Measurements from ENCODE around the gene KIAA1755.

Gene KIAA1755

DNA sequence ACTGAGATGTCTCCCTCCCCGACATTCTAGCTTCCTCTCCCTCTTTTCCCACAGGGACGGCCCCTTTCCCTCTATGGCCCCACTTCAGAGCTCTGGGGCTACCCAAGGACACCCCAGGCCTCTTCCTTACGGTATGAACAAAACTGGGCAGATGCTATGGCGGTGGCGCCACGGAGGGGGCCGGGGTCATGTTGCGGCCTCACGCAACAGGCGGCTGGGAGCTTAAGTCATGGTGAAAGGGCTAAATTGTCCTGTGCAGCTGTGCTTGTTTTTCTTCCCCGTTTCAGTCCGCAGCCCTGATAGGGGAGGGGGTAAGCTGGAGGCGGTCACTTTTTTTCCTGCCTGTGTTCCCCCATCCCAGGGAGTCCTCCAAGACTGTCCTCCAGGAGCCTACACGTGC, 17.6 kb upstream of the KIAA1755 start:
- no peak overlapping the region for H3K4me3 ChIP-seq (ENCODE audit: low read depth, low read length)
- TF ChIP-seq, protein P1, sequence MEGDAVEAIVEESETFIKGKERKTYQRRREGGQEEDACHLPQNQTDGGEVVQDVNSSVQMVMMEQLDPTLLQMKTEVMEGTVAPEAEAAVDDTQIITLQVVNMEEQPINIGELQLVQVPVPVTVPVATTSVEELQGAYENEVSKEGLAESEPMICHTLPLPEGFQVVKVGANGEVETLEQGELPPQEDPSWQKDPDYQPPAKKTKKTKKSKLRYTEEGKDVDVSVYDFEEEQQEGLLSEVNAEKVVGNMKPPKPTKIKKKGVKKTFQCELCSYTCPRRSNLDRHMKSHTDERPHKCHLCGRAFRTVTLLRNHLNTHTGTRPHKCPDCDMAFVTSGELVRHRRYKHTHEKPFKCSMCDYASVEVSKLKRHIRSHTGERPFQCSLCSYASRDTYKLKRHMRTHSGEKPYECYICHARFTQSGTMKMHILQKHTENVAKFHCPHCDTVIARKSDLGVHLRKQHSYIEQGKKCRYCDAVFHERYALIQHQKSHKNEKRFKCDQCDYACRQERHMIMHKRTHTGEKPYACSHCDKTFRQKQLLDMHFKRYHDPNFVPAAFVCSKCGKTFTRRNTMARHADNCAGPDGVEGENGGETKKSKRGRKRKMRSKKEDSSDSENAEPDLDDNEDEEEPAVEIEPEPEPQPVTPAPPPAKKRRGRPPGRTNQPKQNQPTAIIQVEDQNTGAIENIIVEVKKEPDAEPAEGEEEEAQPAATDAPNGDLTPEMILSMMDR (IDR thresholded peaks at IDR 0.05; ENCODE audit: insufficient read depth, low read depth, low read length, missing control alignments) = no peak
- no peak for DNase-seq (ENCODE audit: low read depth)

DNA sequence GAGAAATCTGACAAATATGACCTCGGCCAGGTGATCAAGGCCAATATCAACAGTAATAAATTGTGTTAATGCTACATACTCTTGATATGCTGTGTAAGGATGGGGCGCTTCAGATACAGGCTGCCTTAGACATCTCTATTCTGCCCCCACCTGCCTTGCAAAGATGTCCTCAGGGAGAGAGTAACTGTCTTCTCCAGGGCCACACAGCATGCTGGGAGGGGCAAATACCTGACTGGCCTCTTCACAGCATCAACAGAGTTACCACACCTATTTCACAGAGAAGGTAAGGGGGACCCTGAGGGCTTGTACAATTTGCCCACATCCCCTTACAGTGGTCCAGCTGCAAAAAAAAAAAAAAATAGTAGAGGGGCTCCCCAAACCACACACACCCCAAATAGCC, 17.2 kb upstream of the KIAA1755 start:
- no peak overlapping the region for H3K4me3 ChIP-seq (ENCODE audit: low read depth, low read length)
- DNase-seq (ENCODE audit: low read depth) = no peak
- TF ChIP-seq, protein P1 (IDR thresholded peaks at IDR 0.05; ENCODE audit: insufficient read depth, low read depth, low read length, missing control alignments) = no peak

DNA sequence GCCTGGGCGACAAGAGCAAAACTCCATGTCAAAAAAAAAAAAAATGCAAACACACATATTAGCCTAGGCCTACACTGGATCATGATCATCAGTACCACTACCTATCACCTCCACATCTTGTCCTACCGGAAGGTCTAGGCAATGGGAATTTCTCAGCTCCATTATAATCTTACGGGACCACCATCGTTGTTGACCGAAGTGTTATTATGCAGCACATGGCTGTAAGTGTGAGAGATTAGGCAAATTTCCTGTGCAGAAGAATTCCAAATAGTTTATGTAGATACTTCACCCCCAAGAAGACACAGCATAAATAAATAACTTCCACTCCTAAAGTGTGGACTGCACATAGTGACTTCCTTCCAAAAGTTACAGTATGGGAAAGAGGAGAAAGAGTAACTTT, 16.8 kb upstream of the KIAA1755 start:
- no peak overlapping the region for H3K4me3 ChIP-seq (ENCODE audit: low read depth, low read length)
- TF ChIP-seq, protein P1 (IDR thresholded peaks at IDR 0.05; ENCODE audit: insufficient read depth, low read depth, low read length, missing control alignments) = no peak
- DNase-seq (ENCODE audit: low read depth) = no peak

DNA sequence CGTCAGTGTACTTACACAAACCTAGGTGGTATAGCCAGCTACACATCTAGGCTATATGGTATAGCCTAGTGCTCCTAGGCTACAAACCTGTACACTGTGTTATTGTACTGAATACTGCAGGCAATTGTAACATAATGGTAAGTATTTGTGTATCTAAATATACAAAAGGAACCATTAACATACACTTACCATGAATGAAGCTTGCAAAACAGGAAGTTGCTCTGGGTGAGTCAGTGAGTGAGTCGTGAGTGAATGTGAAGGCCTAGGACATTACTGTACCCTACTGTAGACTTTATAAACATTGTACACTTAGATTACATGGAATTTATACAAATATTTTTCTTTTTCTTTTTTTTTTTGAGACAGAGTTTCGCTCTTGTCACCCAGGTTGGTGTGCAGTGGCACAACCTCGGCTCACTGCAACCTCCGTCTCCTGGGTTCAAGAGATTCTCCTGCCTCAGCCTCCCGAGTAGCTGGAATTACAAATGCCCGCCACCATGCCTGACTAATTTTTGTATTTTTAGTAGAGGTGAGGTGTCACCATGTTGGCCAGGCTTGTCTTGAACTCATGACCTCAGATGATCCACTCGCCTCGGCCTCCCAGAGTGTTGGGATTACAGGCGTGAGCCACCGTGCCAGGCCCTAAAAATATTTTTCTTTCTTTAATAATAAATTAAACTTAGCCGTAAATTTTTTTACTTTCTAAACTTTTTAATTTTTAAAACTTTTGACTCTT, 15.4 kb upstream of the KIAA1755 start:
- TF ChIP-seq, protein P1 (IDR thresholded peaks at IDR 0.05; ENCODE audit: insufficient read depth, low read depth, low read length, missing control alignments) = no peak
- H3K4me3 ChIP-seq (ENCODE audit: low read depth, low read length) = no peak overlapping the region
- no peak for DNase-seq (ENCODE audit: low read depth)

DNA sequence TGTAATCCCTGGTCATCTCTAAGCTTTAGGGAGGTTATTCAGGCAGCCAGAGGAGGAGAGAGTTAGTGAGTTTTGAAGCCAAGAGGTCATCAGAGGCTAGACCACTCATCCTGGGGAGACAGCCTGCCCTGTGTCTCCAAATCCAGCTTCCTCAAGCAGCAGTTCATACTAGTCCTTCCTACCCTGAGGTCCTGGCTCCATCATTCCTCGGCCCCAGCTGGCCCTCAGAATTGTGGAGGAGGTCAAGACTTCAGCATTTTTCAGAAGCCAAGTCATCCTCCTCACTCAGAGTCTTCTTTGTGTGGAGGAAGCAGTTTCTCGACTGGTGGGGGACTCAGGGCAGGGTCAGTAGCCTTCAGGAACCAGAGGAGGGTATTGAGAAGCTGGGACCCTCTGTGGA, 12.4 kb upstream of the KIAA1755 start:
- no peak overlapping the region for H3K4me3 ChIP-seq (ENCODE audit: low read depth, low read length)
- DNase-seq (ENCODE audit: low read depth) = no peak
- TF ChIP-seq, protein P1 (IDR thresholded peaks at IDR 0.05; ENCODE audit: insufficient read depth, low read depth, low read length, missing control alignments) = no peak

DNA sequence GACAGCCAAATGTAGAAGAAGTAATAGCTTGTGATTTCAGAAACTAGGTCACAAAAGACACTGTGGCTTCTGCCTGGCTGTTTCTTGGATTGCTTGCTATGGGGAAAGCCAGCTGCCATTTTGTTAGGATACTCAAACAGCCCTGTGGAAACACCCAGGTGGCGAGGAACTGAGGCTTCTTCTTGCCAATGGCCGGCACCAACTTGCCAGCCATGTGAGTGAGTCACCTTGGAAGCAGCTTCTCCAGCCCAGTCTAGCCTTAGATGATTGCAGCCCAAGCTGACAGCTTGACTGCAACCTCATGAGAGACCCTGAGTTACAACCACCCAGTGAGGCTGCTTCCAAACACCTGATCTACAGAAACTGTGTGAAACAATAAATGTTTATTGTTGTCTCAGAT, 11.9 kb upstream of the KIAA1755 start:
- no peak for DNase-seq (ENCODE audit: low read depth)
- no peak overlapping the region for H3K4me3 ChIP-seq (ENCODE audit: low read depth, low read length)
- TF ChIP-seq, protein P1 (IDR thresholded peaks at IDR 0.05; ENCODE audit: insufficient read depth, low read depth, low read length, missing control alignments) = no peak

DNA sequence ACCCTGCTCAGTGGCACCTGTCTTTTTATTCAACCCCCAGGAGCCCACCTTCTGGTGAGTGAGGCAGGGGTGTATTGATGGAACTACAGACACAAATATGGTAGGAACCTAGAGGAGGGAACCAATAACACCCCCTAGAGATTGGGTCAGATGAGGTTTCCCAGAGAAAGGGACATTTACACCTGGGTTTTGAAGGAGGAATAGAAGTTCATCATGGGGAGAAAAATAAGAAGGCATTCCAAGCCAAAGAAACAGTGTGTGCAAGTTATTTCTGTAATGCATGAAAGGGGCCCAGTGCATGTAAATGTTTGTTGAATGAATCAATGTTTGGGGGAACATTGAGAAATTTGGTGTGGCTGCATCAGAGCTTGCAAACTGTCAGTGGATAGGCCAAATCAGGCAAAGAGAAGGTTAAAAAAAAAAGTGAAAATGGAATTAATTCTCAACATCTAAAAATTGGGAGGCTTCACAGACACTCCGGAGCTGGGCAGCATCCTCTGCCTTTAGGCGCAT, 11.1 kb upstream of the KIAA1755 start:
- TF ChIP-seq, protein P1 (IDR thresholded peaks at IDR 0.05; ENCODE audit: insufficient read depth, low read depth, low read length, missing control alignments) = no peak
- H3K4me3 ChIP-seq (ENCODE audit: low read depth, low read length) = no peak overlapping the region
- no peak for DNase-seq (ENCODE audit: low read depth)
